GM12878 (cell line): ENCODE results near the gene ULK1. TPM values are rescaled to one million over a fixed set of nuclear protein-coding genes. Genes with fewer than 3 reads are reported as not detected.

Experiments
- ATAC-seq: fragments of 200-7000 bp; cut with Tn5 transposase; 3 replicates; pipeline ENCODE4 v1.9.1; 2020; ENCODE audit warnings: mild to moderate bottlenecking, moderate library complexity
- BruUV-seq: library from RNA; stranded (reverse); fragments of 400-500 nt; replicated peaks from 2 replicates; lab custom pipeline; 2021; lab: Mats Ljungman, UMichigan
- CTCF ChIA-PET: fragments of 300-600 bp; sonication (Branson Sonifier 250); formaldehyde crosslinking; extraction: SDS; loops from one replicate; lab custom pipeline; 2021; ENCODE audit warnings: inconsistent platforms; lab: Yijun Ruan, JAX
- POLR2A ChIA-PET: fragments of 350-600 bp; formaldehyde crosslinking; extraction: SDS; loops from one replicate; lab custom pipeline; 2021; ENCODE audit warnings: inconsistent platforms; lab: Charles Lee
- RAD21 ChIA-PET: fragments of 300-600 bp; sonication (Branson Sonifier 250); formaldehyde crosslinking; loops from one replicate; lab custom pipeline; 2023; ENCODE audit warnings: antibody characterized with exemption; ENCODE audit not compliant: unreplicated experiment; lab: Charles Lee
- SMC1A ChIA-PET: fragments of 300-600 bp; sonication (Branson Sonifier 250); formaldehyde crosslinking; loops from one replicate; lab custom pipeline; 2023; ENCODE audit not compliant: unreplicated experiment, uncharacterized antibody; lab: Charles Lee
- DNase-seq: peaks from one replicate; pipeline ENCODE4 v3.0.0-alpha.2; 2011; ENCODE audit warnings: low read depth, low spot score
- FAIRE-seq: peaks from 3 replicates; lab custom pipeline; 2011; peaks lifted over from hg19 to GRCh38; lab: Jason Lieb, UNC
- H2AFZ ChIP-seq: 2 replicates; pipeline ENCODE4 v1.6.0; 2011; ENCODE audit warnings: low read depth, low read length, control low read depth; ENCODE audit not compliant: control insufficient read depth
- H3K27ac ChIP-seq: 2 replicates; pipeline ENCODE4 v1.5.1; 2011; ENCODE audit warnings: control low read depth; ENCODE audit not compliant: control insufficient read depth, insufficient read depth
- H3K27me3 ChIP-seq, 2 experiments: replicated peaks in 1 of 2; 2 replicates each; pipeline versions ENCODE4 v1.6.0 to v1.6.1; 2011; ENCODE audit warnings: low read length in 1 of 2; ENCODE audit not compliant: control insufficient read depth in 2 of 2, insufficient read depth in 2 of 2
- H3K36me3 ChIP-seq, 2 experiments: 2 replicates each; pipeline ENCODE4 v1.5.1; 2011; ENCODE audit warnings: low read length in 1 of 2; ENCODE audit not compliant: control insufficient read depth in 2 of 2, insufficient read depth in 2 of 2
- H3K4me1 ChIP-seq: 2 replicates; pipeline ENCODE4 v1.6.1; 2011; ENCODE audit warnings: mild to moderate bottlenecking, low read length, moderate library complexity, mixed read lengths; ENCODE audit not compliant: control insufficient read depth, insufficient read depth
- H3K4me2 ChIP-seq: 2 replicates; pipeline ENCODE4 v1.6.0; 2011; ENCODE audit warnings: control low read depth; ENCODE audit not compliant: control insufficient read depth, insufficient read depth
- H3K4me3 ChIP-seq: fragments of 200-600 bp; sonication (generic); 2 replicates; pipeline ENCODE4 v1.5.1; 2016
- H3K79me2 ChIP-seq: 2 replicates; pipeline ENCODE4 v1.6.0; 2011; ENCODE audit warnings: low read length; ENCODE audit not compliant: control insufficient read depth, insufficient read depth
- H3K9ac ChIP-seq: 2 replicates; pipeline ENCODE4 v1.8.0; 2011; ENCODE audit warnings: low read length, control low read depth, mixed read lengths; ENCODE audit not compliant: control insufficient read depth, insufficient read depth
- H3K9me3 ChIP-seq: replicated peaks from 3 replicates; pipeline ENCODE4 v1.5.1; 2011; ENCODE audit warnings: mild to moderate bottlenecking, low read length; ENCODE audit not compliant: control insufficient read depth, insufficient read depth
- H4K20me1 ChIP-seq: 2 replicates; pipeline ENCODE4 v1.6.0; 2011; ENCODE audit not compliant: control insufficient read depth, insufficient read depth
- CHD4 ChIP-seq: fragments of 200-600 bp; sonication (generic); IDR thresholded peaks from 2 replicates; pipeline ENCODE4 v1.6.1; 2016; ENCODE audit warnings: mild to moderate bottlenecking
- E2F8 ChIP-seq: fragments of 450-650 bp; IDR thresholded peaks from 2 replicates; pipeline ENCODE4 v1.6.1; 2018; ENCODE audit warnings: mild to moderate bottlenecking, low read depth, moderate library complexity; ENCODE audit not compliant: partially characterized antibody
- EGR1 ChIP-seq, 2 experiments: IDR thresholded peaks; 1 replicate in 1 of 2; 2 replicates in 1 of 2; pipeline ENCODE4 v1.6.1; 2011 to 2012; ENCODE audit warnings: low read depth in 2 of 2, low read length in 2 of 2, borderline replicate concordance in 1 of 2, mild to moderate bottlenecking in 1 of 2, moderate library complexity in 1 of 2
- EZH2 ChIP-seq: IDR thresholded peaks from 2 replicates; pipeline ENCODE4 v1.6.1; 2012; ENCODE audit warnings: low read depth, mild to moderate bottlenecking, control low read depth, inconsistent platforms, low read length, borderline replicate concordance; ENCODE audit not compliant: control insufficient read depth
- GATAD2B ChIP-seq: fragments of 450-650 bp; conservative IDR thresholded peaks from 2 replicates; pipeline ENCODE4 v1.6.1; 2017; ENCODE audit warnings: low read depth, mild to moderate bottlenecking, moderate library complexity
- NR2C2 ChIP-seq: IDR thresholded peaks from 2 replicates; pipeline ENCODE4 v1.6.1; 2011; ENCODE audit warnings: borderline replicate concordance, low read depth; ENCODE audit not compliant: control insufficient read depth, insufficient read length
- NRF1 ChIP-seq: conservative IDR thresholded peaks from 2 replicates; pipeline ENCODE4 v1.6.1; 2011; ENCODE audit warnings: mild to moderate bottlenecking, low read depth, low read length, improper control_type of control experiment
- PAX5 ChIP-seq: IDR thresholded peaks from 2 replicates; pipeline ENCODE4 v1.6.1; 2011; ENCODE audit warnings: low read depth, low read length, borderline replicate concordance
- RAD21 ChIP-seq: IDR thresholded peaks from 2 replicates; pipeline ENCODE4 v1.6.1; 2011; ENCODE audit warnings: mild to moderate bottlenecking, low read depth, low read length, moderate library complexity; ENCODE audit not compliant: insufficient read depth
- ZNF207 ChIP-seq: fragments of 450-650 bp; IDR thresholded peaks from 2 replicates; pipeline ENCODE4 v1.6.1; 2014; ENCODE audit warnings: antibody characterized with exemption, mild to moderate bottlenecking, borderline replicate concordance
- ZZZ3 ChIP-seq: IDR thresholded peaks from 2 replicates; pipeline ENCODE4 v1.6.1; 2011; ENCODE audit warnings: low read depth; ENCODE audit not compliant: control insufficient read depth, insufficient read length
- WGBS: methylation state at CpG from one replicate; pipeline ENCODE4 v1.1.6; 2016; ENCODE audit warnings: low lambda C conversion rate; ENCODE audit not compliant: insufficient replicate concordance, insufficient coverage; ENCODE audit errors: missing lambda C conversion rate; 5-methylcytosine and 5-hydroxymethylcytosine counted together
- in situ Hi-C: fragments of 300-500 bp; cut with MboI; formaldehyde crosslinking; loops from 9 replicates; pipeline ENCODE4 v1.14.3; 2018; ENCODE audit warnings: mixed read lengths
- intact Hi-C: fragments of 100-400 bp; cut with micrococcal nuclease; formaldehyde crosslinking; loops from one replicate; pipeline ENCODE4 v1.14.2; 2022; ENCODE audit not compliant: unreplicated experiment
- polyA plus RNA-seq, 11 experiments: library from polyadenylated mRNA; depleted of rRNA in 4 of 11; unstranded in 6 of 11; stranded (reverse) in 5 of 11; fragments of >200 nt; fragmentation: Nextera tagmentation in 4 of 11; fragmentation: Illumina TruSeq in 1 of 11; extraction: Ambion mirVana in 4 of 11; extraction: Trizol in 1 of 11; gene quantifications; 1 replicate in 1 of 11; 2 replicates in 10 of 11; pipeline versions ENCODE4 v1.2.1 to v1.2.3, GENCODE V29; 2011 to 2016; ENCODE audit warnings: inconsistent platforms in 2 of 11, missing spikeins in 2 of 11, low read depth in 1 of 11
- total RNA-seq, 4 experiments: library from RNA; depleted of rRNA in 3 of 4; stranded (reverse); fragments of >200 nt in 3 of 4; fragmentation: Illumina TruSeq in 1 of 4; extraction: Trizol in 1 of 4; gene quantifications; 2 replicates each; pipeline versions ENCODE4 v1.2.1 to v1.2.3, GENCODE V29; 2013 to 2021
- TF ChIP-seq, protein P1 (sequence below): IDR thresholded peaks from 2 replicates; pipeline ENCODE4 v1.6.1; 2012; ENCODE audit warnings: low read depth, low read length, improper control_type of control experiment
- TF ChIP-seq, protein P2 (sequence below): fragments of 450-650 bp; IDR thresholded peaks from 2 replicates; pipeline ENCODE4 v1.6.1; 2018; ENCODE audit warnings: borderline replicate concordance, mild to moderate bottlenecking; ENCODE audit not compliant: partially characterized antibody
- TF ChIP-seq, protein P3 (sequence below): fragments of 150-350 bp; IDR thresholded peaks from 2 replicates; pipeline ENCODE4 v1.6.1; 2014; ENCODE audit warnings: mild to moderate bottlenecking, low read depth, low read length

The ULK1 gene
- total and polyA plus RNA-seq, 10 of the 15 experiments (the other 5 are each of a cell fraction or from before 2014, with no cell fraction given), result 0.13 to 14.1 (median 1.5) TPM

DNA sequence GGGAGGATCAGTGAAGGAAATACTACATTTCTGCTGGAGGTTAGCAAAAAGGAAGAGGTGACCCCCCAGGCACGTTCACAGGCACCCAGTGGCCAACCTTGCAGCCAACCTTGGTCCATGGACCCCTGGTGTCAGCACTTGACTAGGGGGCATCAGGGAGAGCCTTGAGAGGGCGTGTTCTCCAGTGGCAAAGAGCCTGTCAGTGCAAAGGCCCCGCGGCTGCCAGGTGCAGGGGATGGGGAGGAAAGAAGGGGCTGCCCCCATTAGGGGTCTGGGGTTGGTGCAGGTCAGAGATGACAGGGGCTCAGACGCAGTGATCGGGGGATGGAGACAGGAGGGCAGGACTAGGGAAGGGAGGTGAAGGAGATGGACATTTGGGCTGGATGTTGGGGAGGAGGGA is 22.7 kb upstream of the ULK1 start:
- BruUV-seq, result no TSS peak
- WGBS, result 64% methylated on average over 6 of the region's 6 CpGs
- FAIRE-seq (no peak), DNase-seq (no peak), ATAC-seq (no peak)
- Histone ChIP-seq H3K27me3 (no peaks in the 10 kb centered on the region), H4K20me1 (no peaks in the 10 kb centered on the region), H3K9ac (no peak overlapping the region), H3K4me2 (no peak overlapping the region), H3K4me1 (no peaks in the 10 kb centered on the region), H3K27ac (no peak overlapping the region), H3K4me3 (no peak overlapping the region), H3K79me2 (no peaks in the 10 kb centered on the region), H3K9me3 (no peaks in the 10 kb centered on the region), H2AFZ (no peak overlapping the region), H3K36me3 (no peaks in the 10 kb centered on the region)
- in situ Hi-C loops, result no loop called here
- intact Hi-C loops, result no loop called here
- ChIA-PET CTCF (no interaction called here), POLR2A (no interaction called here), RAD21 (no interaction called here), SMC1A (no interaction called here)
- TF ChIP-seq ZZZ3, result no peak
- TF ChIP-seq NRF1, result no peak
- no peak for TF ChIP-seq PAX5
- TF ChIP-seq CHD4, result no peak
- no peak for TF ChIP-seq E2F8
- no peak for TF ChIP-seq RAD21
- TF ChIP-seq, protein P1, sequence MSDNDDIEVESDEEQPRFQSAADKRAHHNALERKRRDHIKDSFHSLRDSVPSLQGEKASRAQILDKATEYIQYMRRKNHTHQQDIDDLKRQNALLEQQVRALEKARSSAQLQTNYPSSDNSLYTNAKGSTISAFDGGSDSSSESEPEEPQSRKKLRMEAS, result no peak
- TF ChIP-seq EZH2, result no peak
- no peak for TF ChIP-seq EGR1 (IDR thresholded peaks at IDR 0.05; ENCODE audit: borderline replicate concordance in 1 of 2, low read depth in 2 of 2, low read length in 2 of 2)
- TF ChIP-seq, protein P2, sequence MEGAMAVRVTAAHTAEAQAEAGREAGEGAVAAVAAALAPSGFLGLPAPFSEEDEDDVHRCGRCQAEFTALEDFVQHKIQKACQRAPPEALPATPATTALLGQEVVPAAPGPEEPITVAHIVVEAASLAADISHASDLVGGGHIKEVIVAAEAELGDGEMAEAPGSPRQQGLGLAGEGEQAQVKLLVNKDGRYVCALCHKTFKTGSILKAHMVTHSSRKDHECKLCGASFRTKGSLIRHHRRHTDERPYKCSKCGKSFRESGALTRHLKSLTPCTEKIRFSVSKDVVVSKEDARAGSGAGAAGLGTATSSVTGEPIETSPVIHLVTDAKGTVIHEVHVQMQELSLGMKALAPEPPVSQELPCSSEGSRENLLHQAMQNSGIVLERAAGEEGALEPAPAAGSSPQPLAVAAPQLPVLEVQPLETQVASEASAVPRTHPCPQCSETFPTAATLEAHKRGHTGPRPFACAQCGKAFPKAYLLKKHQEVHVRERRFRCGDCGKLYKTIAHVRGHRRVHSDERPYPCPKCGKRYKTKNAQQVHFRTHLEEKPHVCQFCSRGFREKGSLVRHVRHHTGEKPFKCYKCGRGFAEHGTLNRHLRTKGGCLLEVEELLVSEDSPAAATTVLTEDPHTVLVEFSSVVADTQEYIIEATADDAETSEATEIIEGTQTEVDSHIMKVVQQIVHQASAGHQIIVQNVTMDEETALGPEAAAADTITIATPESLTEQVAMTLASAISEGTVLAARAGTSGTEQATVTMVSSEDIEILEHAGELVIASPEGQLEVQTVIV, result no peak
- TF ChIP-seq GATAD2B, result no peak
- TF ChIP-seq, protein P3, sequence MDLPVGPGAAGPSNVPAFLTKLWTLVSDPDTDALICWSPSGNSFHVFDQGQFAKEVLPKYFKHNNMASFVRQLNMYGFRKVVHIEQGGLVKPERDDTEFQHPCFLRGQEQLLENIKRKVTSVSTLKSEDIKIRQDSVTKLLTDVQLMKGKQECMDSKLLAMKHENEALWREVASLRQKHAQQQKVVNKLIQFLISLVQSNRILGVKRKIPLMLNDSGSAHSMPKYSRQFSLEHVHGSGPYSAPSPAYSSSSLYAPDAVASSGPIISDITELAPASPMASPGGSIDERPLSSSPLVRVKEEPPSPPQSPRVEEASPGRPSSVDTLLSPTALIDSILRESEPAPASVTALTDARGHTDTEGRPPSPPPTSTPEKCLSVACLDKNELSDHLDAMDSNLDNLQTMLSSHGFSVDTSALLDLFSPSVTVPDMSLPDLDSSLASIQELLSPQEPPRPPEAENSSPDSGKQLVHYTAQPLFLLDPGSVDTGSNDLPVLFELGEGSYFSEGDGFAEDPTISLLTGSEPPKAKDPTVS, result no peak
- TF ChIP-seq NR2C2, result no peak
- TF ChIP-seq ZNF207, result no peak
